A549 treated with DMSO at 1 μM for 4 hours (cell line): Measurements from ENCODE around the gene MPDZ. TPM values are rescaled to one million over a fixed set of nuclear protein-coding genes. Genes with fewer than 3 reads are reported as not detected.

Source experiments
- total RNA-seq: library from RNA; stranded (reverse); fragments of 200-300 nt; extraction: Qiagen RNA extraction; gene quantifications from 5 replicates; pipeline ENCODE4 v1.2.3, GENCODE V29; 2022; ENCODE audit warnings: low read depth

Gene MPDZ
- total RNA-seq, result 12.0 to 15.2 TPM (median 13.2 TPM) in 5 replicates

GRCh38 chr9:13279284-13280141, at the start of gene MPDZ:
Gene MPDZ (minus strand): TSS chr9:13279692. CDS start chr9:13250315, 29,377 bp downstream.

